OCI-LY7 (cell line): Measurements from ENCODE around the gene DENND1A. TPM values are rescaled to one million over a fixed set of nuclear protein-coding genes. Genes with fewer than 3 reads are reported as not detected.

Source experiments
- BruUV-seq: library from RNA; stranded (reverse); fragments of 400-500 nt; replicated peaks from 2 replicates; lab custom pipeline; 2021; lab: Mats Ljungman, UMichigan
- CTCF ChIA-PET: fragments of 300-600 bp; sonication (Branson Sonifier 250); formaldehyde crosslinking; loops from one replicate; lab custom pipeline; 2022; ENCODE audit warnings: antibody characterized with exemption; ENCODE audit not compliant: unreplicated experiment; lab: Charles Lee
- POLR2A ChIA-PET: fragments of 300-600 bp; sonication (Branson Sonifier 250); formaldehyde crosslinking; loops from one replicate; lab custom pipeline; 2022; ENCODE audit warnings: antibody characterized with exemption; lab: Charles Lee
- DNase-seq: peaks from one replicate; pipeline ENCODE4 v3.0.0-alpha.2; 2015; ENCODE audit warnings: low spot score
- H2AFZ ChIP-seq: fragments of 200-600 bp; sonication (generic), shearing (Covaris generic); 2 replicates; pipeline ENCODE4 v1.6.1; 2014; ENCODE audit warnings: mild to moderate bottlenecking, antibody characterized with exemption, low read length, moderate library complexity
- H3K27ac ChIP-seq: fragments of 200-600 bp; sonication (generic); 2 replicates; pipeline ENCODE4 v1.5.1; 2014; ENCODE audit warnings: mixed run types, low read depth, mild to moderate bottlenecking, moderate library complexity, low read length, inconsistent platforms; ENCODE audit not compliant: poor library complexity, severe bottlenecking
- H3K36me3 ChIP-seq: fragments of 200-600 bp; sonication (generic); 2 replicates; pipeline ENCODE4 v1.6.1; 2014; ENCODE audit warnings: mild to moderate bottlenecking, antibody characterized with exemption, low read length, moderate library complexity, mixed read lengths; ENCODE audit not compliant: insufficient read depth
- H3K4me1 ChIP-seq: fragments of 200-600 bp; sonication (generic); 2 replicates; pipeline ENCODE4 v1.5.1; 2014; ENCODE audit warnings: mild to moderate bottlenecking, low read length; ENCODE audit not compliant: insufficient read depth, poor library complexity, severe bottlenecking
- H3K4me2 ChIP-seq: fragments of 200-600 bp; sonication (generic); 2 replicates; pipeline ENCODE4 v1.6.1; 2014; ENCODE audit warnings: mild to moderate bottlenecking, low read length
- H3K4me3 ChIP-seq: fragments of 200-600 bp; sonication (generic); 2 replicates; pipeline ENCODE4 v1.5.1; 2014; ENCODE audit warnings: mild to moderate bottlenecking, low read depth, low read length; ENCODE audit not compliant: poor library complexity, severe bottlenecking
- H3K79me2 ChIP-seq: fragments of 200-600 bp; sonication (generic); 2 replicates; pipeline ENCODE4 v1.6.1; 2016; ENCODE audit warnings: low read depth, mild to moderate bottlenecking, low read length, moderate library complexity, mixed read lengths; ENCODE audit not compliant: insufficient read depth
- H3K9me2 ChIP-seq: fragments of 200-600 bp; sonication (generic); 2 replicates; pipeline ENCODE4 v1.6.1; 2016; ENCODE audit warnings: mild to moderate bottlenecking, low read length, mixed read lengths; ENCODE audit not compliant: insufficient read depth
- H3K9me3 ChIP-seq: fragments of 200-600 bp; sonication (generic); 2 replicates; pipeline ENCODE4 v1.6.1; 2014; ENCODE audit warnings: mild to moderate bottlenecking, mixed run types, low read length, mixed read lengths
- H4K20me1 ChIP-seq: fragments of 200-600 bp; sonication (generic); 2 replicates; pipeline ENCODE4 v1.6.1; 2014; ENCODE audit warnings: mild to moderate bottlenecking, antibody characterized with exemption, low read length, moderate library complexity, mixed read lengths; ENCODE audit not compliant: insufficient read depth
- CTCF ChIP-seq: fragments of 200-600 bp; sonication (generic); conservative IDR thresholded peaks from 2 replicates; pipeline ENCODE4 v1.5.1; 2014; ENCODE audit warnings: mild to moderate bottlenecking, antibody characterized with exemption, low read length, moderate library complexity, mixed read lengths
- EZH2phosphoT487 ChIP-seq: fragments of 200-600 bp; sonication (generic); IDR thresholded peaks from 2 replicates; pipeline ENCODE4 v1.6.1; 2018; ENCODE audit warnings: low read depth, borderline replicate concordance, mild to moderate bottlenecking, mixed run types, antibody characterized with exemption, low read length, moderate library complexity, mixed read lengths
- intact Hi-C: fragments of 100-400 bp; cut with micrococcal nuclease; formaldehyde crosslinking; loops from one replicate; pipeline ENCODE4 v1.10.0; 2022; ENCODE audit not compliant: unreplicated experiment
- total RNA-seq, 2 experiments: library from RNA; depleted of rRNA in 1 of 2; stranded (reverse); fragments of >200 nt in 1 of 2; shearing (Covaris generic) in 1 of 2; gene quantifications; 2 replicates each; pipeline ENCODE4 v1.2.3, GENCODE V29; 2014 to 2022

The DENND1A gene
- total RNA-seq, 2 experiments from 2014 or later, result 17.9 to 36.3 TPM

DNA sequence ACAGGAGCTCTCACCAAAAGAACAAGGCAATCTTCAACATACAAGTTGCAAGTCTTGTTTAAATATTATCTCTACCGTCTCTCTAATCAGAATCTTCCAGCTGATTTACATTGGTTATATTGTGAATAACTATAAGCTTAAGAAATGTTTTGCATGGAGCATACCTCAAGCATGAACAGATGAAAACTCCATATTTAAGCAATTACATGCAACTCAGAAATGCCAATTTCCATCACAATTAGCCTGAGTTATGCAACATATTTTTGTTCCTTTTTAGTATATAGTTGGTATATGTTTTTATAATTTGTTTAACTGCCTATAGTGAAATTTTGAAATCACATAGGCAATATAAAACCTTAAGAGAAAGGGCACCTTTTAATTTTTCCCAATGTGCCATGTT is 142.5 kb downstream of the DENND1A start:
- Histone ChIP-seq H3K79me2 (no peaks in the 10 kb centered on the region), H3K9me3 (no peaks in the 10 kb centered on the region), H3K4me3 (no peak overlapping the region), H3K36me3 (no peaks in the 10 kb centered on the region), H3K4me1 (no peaks in the 10 kb centered on the region), H3K9me2 (no peaks in the 10 kb centered on the region), H4K20me1 (no peaks in the 10 kb centered on the region; the same call in 1 of the 2 replicates), H3K27ac (no peak overlapping the region), H2AFZ (no peak overlapping the region), H3K4me2 (no peak overlapping the region)
- ChIA-PET POLR2A (interaction anchor here (0.7 to 0.9 kb wide), 2 partner anchors 10 to 46 kb away, joined by 3 to 5 read pairs; no protein-coding TSS in a partner anchor), CTCF (no interaction called here)
- no peak for DNase-seq
- BruUV-seq, result no TSS peak
- intact Hi-C loops, result no loop called here
- TF ChIP-seq CTCF (no peak), EZH2phosphoT487 (no peak)

GRCh38 chr9:123784518-123784917 is 145.4 kb downstream of the DENND1A start:
- Histone ChIP-seq H4K20me1 (no peaks in the 10 kb centered on the region; the same call in 1 of the 2 replicates), H3K4me1 (no peaks in the 10 kb centered on the region), H3K9me3 (no peaks in the 10 kb centered on the region), H3K27ac (no peak overlapping the region), H2AFZ (no peak overlapping the region), H3K36me3 (no peaks in the 10 kb centered on the region), H3K79me2 (no peaks in the 10 kb centered on the region), H3K9me2 (no peaks in the 10 kb centered on the region), H3K4me3 (no peak overlapping the region), H3K4me2 (no peak overlapping the region)
- ChIA-PET POLR2A (no interaction called here), CTCF (no interaction called here)
- no TSS peak for BruUV-seq
- TF ChIP-seq EZH2phosphoT487 (no peak), CTCF (no peak)
- no peak for DNase-seq
- intact Hi-C loops, result no loop called here

DNA sequence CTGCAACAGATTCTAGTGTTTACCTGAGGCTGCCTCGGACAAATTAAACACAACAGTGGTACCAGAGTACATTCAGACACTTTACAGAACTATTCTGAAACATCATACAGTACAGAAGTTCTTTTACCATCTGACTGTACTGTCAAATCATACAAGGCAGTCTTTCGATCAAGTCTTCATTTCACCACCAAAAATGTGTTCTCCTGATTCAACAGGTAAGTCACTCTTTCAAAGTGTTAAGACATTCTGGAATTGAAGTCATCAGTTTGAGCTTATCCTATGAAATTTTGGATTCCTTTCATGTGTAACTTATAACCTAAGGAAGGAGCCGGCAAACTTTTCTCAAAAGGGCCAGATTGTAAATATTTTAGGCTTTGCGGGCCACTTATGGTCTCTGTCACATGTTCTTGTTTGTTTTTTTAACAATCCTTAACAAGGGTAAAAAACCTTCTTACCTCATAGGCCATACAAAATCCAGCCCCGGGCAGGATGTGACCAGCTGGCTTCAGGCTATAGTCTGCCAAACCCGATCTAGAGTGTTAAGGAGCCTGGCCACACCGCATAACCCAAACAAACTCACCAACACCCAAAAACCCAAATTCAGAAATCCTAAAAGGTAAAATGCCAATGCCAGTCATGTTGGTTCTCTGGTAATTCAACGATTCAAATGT is 151.6 kb downstream of the DENND1A start:
- no peak for DNase-seq
- no TSS peak for BruUV-seq
- ChIA-PET POLR2A (no interaction called here), CTCF (no interaction called here)
- no peaks in the 10 kb centered on the region for H3K9me3 ChIP-seq
- H3K36me3 ChIP-seq, result no peaks in the 10 kb centered on the region
- H3K4me3 ChIP-seq, result no peak overlapping the region
- H3K27ac ChIP-seq, result no peak overlapping the region
- H3K4me2 ChIP-seq, result no peak overlapping the region
- no peak overlapping the region for H2AFZ ChIP-seq
- H3K79me2 ChIP-seq, result no peaks in the 10 kb centered on the region
- no peaks in the 10 kb centered on the region for H4K20me1 ChIP-seq
- H3K4me1 ChIP-seq, result peaks cover 8% of the 10 kb centered on the region
- intact Hi-C loops, result no loop called here
- TF ChIP-seq EZH2phosphoT487 (no peak), CTCF (no peak)
- H3K9me2 ChIP-seq, result no peaks in the 10 kb centered on the region
